Putamen (tissue), 1 donor: ENCODE measurements around the gene NKX2-8.
A peak's percentile ranks its signal among the peaks of the same experiment; 100 is the strongest.

Experiments
- DNase-seq: peaks from one replicate; pipeline ENCODE4 v3.0.0-alpha.2; 2016; ENCODE audit warnings: low spot score

The NKX2-8 gene

DNA sequence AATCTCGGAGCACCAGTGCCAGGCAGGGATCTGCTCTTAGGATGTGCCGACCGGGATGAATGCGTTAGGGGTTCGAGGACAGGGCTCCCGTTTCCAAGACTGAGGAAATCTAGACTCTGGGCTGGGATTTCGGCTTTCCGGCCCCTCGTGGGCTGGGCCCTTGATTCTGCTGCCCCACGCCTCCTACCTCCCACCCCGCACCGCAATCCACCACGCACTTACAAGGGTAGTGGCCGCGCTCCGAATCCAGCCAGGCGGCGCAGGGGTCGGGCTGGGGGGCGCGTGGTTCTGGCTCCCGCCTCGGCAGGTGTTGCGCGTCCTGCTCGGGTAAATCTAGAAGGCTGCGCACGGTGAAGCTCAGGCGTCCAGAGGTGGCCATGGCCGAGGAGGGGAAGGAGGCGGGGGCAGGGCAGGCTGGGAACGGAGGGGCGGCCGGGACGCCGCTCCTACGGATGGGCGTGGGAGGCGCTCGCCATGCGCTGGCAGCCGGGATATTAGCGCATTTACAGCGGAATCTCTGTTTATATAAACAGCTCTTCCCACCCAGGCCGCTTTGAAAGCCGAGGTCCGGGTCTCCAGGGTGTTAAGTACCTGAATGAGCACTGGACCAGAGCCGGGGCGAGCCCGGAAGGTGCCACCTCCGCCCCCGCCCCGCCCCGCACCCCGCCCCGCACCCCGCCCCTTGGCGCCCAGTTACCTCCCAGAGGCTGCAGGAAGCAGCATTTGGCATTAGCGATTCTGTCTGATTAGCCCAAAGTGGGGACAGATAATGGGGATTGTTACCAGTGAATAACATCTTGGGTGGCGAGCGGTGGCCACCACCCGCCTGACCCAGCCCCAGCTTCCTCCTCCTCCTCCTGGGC is at the start of gene NKX2-8:
NKX2-8 (minus strand) TSS at position 604 of the 863 bp plus-strand sequence; CDS start at position 379, 225 bp downstream.
- no peak for DNase-seq

DNA sequence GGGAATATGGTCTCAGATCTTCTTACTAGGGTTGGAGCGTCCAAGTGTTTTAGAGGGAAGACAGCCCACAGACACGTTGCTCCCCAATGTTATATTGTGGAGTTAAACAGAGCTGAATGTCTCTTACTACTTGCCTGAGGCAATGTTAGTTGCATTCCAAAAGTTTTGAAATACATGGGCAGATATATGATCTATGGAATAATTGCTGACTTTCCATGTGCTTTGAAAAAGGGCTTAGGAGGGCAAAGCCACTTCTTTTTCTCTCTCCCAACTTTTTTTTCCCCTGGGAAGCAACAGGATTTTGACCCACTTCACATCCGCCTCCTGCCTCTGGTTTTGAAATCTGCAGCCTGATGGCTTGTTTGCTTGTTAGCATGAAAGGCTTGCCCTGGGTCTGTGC is 45.6 kb upstream of the NKX2-8 start:
- DNase-seq: no peak

DNA sequence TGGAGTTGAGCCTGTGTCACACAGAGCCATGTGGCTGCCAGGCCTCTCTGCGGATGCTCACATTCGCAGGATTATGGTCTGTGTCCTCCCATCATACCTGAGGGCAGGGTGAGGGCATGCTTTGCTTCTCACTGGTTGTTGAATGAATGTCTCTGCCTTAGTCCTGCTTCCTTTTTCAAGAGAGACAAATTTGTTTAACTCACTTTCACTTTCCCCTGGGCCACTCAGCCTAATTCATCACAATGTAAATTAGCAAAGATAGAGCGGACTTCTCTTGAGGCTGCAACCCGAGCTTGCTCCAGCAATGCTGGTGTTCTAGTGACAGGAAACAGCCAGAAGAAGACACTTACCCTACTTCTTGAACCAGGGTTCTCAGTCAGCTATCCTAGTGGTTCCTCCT is 43.7 kb upstream of the NKX2-8 start:
- no peak for DNase-seq

GRCh38 chr14:36625436-36625835 is 43.0 kb upstream of the NKX2-8 start:
- DNase-seq: no peak

GRCh38 chr14:36625014-36625413 is 42.6 kb upstream of the NKX2-8 start:
- no peak for DNase-seq

- no peak for DNase-seq
Measured at GRCh38 chr14:36619853-36620252, 37.4 kb upstream of the NKX2-8 start.

GRCh38 chr14:36619131-36619530 is 36.7 kb upstream of the NKX2-8 start:
- DNase-seq: no peak

DNA sequence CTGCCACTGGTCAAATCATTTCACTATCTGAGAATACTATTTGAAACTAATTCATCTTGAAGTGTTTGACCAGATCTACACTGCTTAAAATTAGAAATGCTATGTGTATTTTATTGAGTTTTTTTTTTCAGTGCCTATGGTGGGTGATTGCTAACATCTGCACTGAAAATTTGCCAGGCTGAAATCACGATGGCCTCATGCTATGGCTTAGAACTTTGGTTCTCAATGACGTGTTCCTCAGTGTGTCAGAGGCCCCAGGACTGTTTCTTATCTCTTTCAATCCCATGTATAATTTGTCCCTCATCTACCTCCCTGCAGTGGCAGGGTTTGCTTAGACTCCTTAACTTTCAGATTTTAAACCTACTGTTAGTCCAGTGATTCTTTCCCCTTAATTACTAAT is 36.2 kb upstream of the NKX2-8 start:
- DNase-seq: no peak

- DNase-seq: no peak
Measured at GRCh38 chr14:36617824-36618223, 35.4 kb upstream of the NKX2-8 start.

DNA sequence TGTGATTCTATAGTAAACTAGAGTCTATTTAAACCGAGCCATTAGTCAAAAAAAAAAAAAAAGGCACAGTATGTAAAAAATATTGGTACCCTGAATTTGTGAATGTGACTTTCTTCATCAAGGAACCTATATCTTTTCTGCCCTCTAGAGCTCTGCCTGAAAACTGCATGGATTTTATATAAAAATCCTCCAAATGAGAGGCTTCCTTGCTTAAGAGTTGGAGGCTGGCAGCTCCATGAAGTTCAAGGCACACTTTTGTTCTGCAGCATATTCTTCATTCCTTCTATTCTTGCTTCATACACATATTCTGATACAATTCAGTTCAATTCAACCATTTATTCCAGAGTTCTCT is 23.1 kb upstream of the NKX2-8 start:
- no peak for DNase-seq

DNA sequence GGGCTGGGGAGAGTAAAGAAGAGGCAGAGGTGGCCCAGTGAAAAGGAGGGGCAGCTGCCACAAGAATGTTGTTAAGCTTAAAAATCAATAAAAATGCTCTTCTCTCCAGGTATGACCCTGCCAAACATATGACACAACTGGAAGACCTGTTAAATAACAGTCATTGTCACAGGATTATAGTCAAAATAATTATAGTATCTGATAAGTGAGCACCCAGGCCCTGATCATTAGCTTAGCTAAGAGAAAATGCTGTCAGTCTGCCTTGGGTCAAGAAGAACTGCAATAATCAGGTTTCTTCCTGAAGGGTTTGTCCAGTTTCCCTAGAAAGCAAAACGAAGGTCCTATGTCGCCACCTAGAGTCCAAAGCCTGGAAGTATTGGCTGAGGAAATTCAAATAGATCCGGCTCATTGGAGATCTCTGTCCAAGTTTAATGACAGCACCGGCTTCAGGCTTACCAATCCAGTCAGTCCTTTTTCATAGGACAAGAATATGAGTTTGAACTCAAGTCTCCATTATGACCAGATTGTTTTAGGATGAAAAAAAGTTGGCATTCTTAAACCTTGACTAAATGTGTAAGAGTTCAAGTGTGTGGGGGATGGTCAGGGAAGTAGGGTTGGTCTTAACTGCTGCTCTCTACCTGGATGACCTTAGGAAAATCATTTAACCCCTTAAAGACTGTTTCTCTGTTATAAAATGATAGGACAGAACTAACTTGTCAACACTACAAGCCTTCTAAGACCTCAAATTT is 22.5 kb upstream of the NKX2-8 start:
- peak; percentile 47 for DNase-seq

- no peak for DNase-seq
Measured at GRCh38 chr14:36600431-36600830, 18.0 kb upstream of the NKX2-8 start.

- DNase-seq: no peak
Measured at GRCh38 chr14:36591482-36591881, 9.1 kb upstream of the NKX2-8 start.

- DNase-seq: no peak
Measured at GRCh38 chr14:36588788-36589187, 6.4 kb upstream of the NKX2-8 start.

DNA sequence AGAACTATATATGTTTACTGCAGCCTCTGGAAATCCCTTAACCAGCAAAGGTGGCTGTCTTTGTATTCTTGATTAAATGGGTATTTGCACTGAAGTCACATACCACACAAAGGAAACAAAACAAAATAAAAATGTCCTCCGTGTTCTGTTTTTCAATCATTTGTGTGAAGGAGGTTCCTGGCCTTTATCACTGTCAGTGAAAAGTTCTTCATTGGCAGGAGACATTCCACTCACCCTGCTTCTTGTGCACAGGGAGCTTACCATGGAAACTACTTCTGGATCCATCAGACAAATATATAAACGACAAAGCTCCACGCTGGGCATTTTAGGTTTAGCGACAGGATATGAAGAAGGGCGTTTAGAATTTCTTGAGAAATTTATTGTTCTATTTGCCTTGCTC is 5.7 kb upstream of the NKX2-8 start:
- no peak for DNase-seq

DNA sequence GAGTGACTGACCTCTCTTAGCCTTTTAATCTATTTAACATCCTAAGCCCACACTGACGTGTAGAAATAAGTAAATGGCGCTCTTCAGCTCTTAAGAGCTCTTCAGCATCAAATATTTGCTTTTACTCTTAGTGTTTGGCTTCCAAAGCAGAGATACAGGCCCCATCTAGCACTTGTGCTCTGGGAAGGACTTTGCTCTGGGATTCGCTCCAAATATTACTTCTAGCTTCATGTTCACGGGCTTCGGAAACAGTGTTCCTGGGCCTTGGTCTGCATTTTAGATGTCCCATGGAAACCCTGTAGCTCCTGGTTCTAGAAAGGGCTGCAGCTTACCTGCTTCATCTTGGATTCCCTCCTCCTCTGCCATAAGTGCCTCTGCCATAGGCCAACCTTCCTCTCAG is 2.7 kb upstream of the NKX2-8 start:
- DNase-seq: no peak

- DNase-seq: no peak
Measured at GRCh38 chr14:36583893-36584811, 1.7 kb upstream of the NKX2-8 start.

- DNase-seq: no peak
Measured at GRCh38 chr14:36583242-36583892, 953 bp upstream of the NKX2-8 start.

DNA sequence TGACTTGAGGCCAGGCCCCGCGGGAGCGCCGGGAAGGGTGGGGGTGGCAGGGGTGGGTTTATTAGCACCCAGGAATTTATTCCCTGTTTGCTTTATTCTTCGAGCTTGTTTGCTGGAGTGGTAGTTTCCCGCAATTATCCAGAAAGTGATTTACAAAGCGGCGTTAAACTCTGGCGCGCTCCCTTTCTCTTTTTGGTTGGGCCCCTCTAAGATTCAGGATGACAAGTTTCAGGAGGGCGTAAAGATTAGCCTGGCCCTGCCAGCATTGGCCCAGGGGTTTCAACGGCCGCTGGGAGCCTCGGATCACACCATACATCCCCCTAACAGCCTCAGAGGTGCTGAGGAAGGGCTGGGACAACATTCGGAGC is 444 bp upstream of the NKX2-8 start:
- no peak for DNase-seq

DNA sequence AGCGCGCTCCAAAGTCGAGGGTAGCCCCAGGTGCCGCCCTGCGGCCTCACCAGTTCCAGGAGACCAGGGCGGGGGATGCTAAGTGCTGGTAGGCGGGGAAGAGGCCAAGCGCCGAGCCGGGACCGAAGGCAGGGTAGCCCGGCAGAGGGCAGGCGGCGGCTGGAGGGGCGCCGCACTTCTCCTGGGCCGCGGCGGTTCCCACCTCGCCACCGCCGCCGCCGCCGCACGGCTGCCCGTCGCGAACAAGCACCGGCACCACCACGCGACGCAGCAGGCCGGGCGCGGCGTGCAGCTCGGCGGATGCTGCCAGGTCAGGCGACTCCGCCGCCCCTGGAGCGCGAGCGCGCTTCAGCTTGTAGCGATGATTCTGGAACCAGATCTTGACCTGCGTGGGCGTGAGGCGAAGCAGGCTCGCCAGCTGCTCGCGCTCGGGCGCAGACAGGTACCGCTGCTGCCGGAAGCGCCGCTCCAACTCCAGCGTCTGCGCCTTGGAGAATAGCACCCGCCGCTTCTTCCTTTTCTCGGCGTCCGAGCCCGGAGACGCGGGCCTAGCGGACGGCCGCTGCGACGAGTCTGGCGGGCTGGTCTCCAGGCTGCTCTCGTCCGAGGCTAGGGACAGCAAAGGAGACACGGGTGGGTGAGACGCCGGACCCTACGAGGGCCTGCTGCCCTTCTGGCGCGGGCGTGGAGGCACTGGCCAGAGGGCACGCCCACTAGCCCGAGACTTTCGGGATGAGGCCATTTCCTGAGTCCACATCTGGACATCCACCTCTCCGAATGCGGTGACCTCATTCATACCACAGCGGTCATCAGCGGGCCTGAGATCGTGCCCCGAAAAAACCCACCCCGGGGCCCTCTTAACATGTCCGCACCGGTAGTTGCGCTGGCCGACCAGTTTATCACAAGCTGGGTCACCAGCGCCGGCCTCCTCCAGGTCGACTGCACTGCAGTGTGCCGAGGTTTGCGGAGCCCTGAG is 1.3 kb downstream of the NKX2-8 start:
- no peak for DNase-seq
